ENCODE measurements around the gene PDZRN4. TPM values are rescaled to one million over a fixed set of nuclear protein-coding genes. Genes with fewer than 3 reads are reported as not detected.
"Not testable (repeated sequence)": the region's sequence is repeated elsewhere in the genome, so short reads cannot be mapped to it uniquely, and the experiment has no call there.

Gene PDZRN4
- total and polyA plus RNA-seq, 2 experiments from 2014 or later: 0.90 TPM; not detected in 1

- not testable (repeated sequence) for H3K27me3 ChIP-seq (ENCODE audit: insufficient read depth); H2AFZ ChIP-seq; H3K27ac ChIP-seq (ENCODE audit: low read depth); H3F3A ChIP-seq (replicated peaks; ENCODE audit: low read depth); H3K79me2 ChIP-seq (replicated peaks; ENCODE audit: insufficient read depth); H3K9me2 ChIP-seq (ENCODE audit: insufficient read depth); H3K27ac Mint-ChIP-seq; H3K4me3 Mint-ChIP-seq; H3K4me3 ChIP-seq; H4K20me1 ChIP-seq (replicated peaks; ENCODE audit: insufficient read depth); H3K36me3 ChIP-seq (ENCODE audit: insufficient read depth)
- peak overlapping the region; percentile 31; the same call in 1 of the 2 replicates for H3K4me2 ChIP-seq
- DNase-seq (ENCODE audit: low spot score) (peak; percentile 46), ATAC-seq (peak; percentile 65)
- Mint-ChIP-seq H3K36me3 (ENCODE audit: low read depth) (peaks cover 30% of the 10 kb centered on the region), H3K9me3 (peaks cover 31% of the 10 kb centered on the region), H3K4me1 (peaks cover 24% of the 10 kb centered on the region), H3K27me3 (ENCODE audit: insufficient read depth, low read depth, poor library complexity) (peaks cover 11% of the 10 kb centered on the region)
- peak; percentile 36; the same call in 1 of the 2 replicates for TF ChIP-seq NANOG (IDR thresholded peaks at IDR 0.05; ENCODE audit: borderline replicate concordance)
- TF ChIP-seq POLR2AphosphoS5 (IDR thresholded peaks at IDR 0.05; ENCODE audit: low read depth): 0 out of 2 replicates have a peak, but pooled peaks have one; percentile 33
- peaks cover 19% of the 10 kb centered on the region; the same call in 1 of the 2 replicates for H3K4me1 ChIP-seq (ENCODE audit: insufficient read depth)
Observed at GRCh38 chr12:41615174-41615573, 427.1 kb downstream of the PDZRN4 start.

GRCh38 chr12:41619705-41620104, 431.6 kb downstream of the PDZRN4 start:
- Histone ChIP-seq H3K4me2 (no peak overlapping the region), H3K27ac (ENCODE audit: low read depth) (no peak overlapping the region), H4K20me1 (replicated peaks; ENCODE audit: insufficient read depth) (no peaks in the 10 kb centered on the region), H3F3A (replicated peaks; ENCODE audit: low read depth) (no peaks in the 10 kb centered on the region), H2AFZ (no peak overlapping the region), H3K79me2 (replicated peaks; ENCODE audit: insufficient read depth) (no peaks in the 10 kb centered on the region), H3K4me1 (ENCODE audit: insufficient read depth) (peaks cover 8% of the 10 kb centered on the region; the same call in 1 of the 2 replicates), H3K4me3 (no peak overlapping the region), H3K9me2 (ENCODE audit: insufficient read depth) (no peaks in the 10 kb centered on the region; the same call in 1 of the 2 replicates), H3K27me3 (ENCODE audit: insufficient read depth) (0 out of 2 replicates have a peak, but pooled peaks cover 7% of the 10 kb centered on the region), H3K36me3 (ENCODE audit: insufficient read depth) (no peaks in the 10 kb centered on the region)
- H3K9me3 Mint-ChIP-seq: peaks cover 19% of the 10 kb centered on the region
- DNase-seq (ENCODE audit: low spot score) (peak; percentile 17), ATAC-seq (peak; percentile 49)
- peaks cover 29% of the 10 kb centered on the region for H3K4me1 Mint-ChIP-seq
- H3K36me3 Mint-ChIP-seq (ENCODE audit: low read depth): peaks cover 21% of the 10 kb centered on the region
- H3K27ac Mint-ChIP-seq: peak overlapping the region; percentile 3; the same call in 1 of the 2 replicates
- peak overlapping the region; percentile 1; the same call in 2 of the 3 replicates for H3K4me3 Mint-ChIP-seq
- peaks cover 11% of the 10 kb centered on the region for H3K27me3 Mint-ChIP-seq (ENCODE audit: insufficient read depth, low read depth, poor library complexity)
- no peak for TF ChIP-seq JUNB (IDR thresholded peaks at IDR 0.05; ENCODE audit: unreplicated experiment)
- TF ChIP-seq ZNF114 (CRISPR knock-in tag; IDR thresholded peaks at IDR 0.05): no peak
- no peak for TF ChIP-seq ZNF462 (CRISPR knock-in tag; IDR thresholded peaks at IDR 0.05)
- no peak for TF ChIP-seq EZH2phosphoT487 (IDR thresholded peaks at IDR 0.05; ENCODE audit: unreplicated experiment)
- TF ChIP-seq ETS1 (IDR thresholded peaks at IDR 0.05): no peak
- no peak for TF ChIP-seq CREB1 (CRISPR knock-in tag; IDR thresholded peaks at IDR 0.05; ENCODE audit: low read depth)
- TF ChIP-seq REST (IDR thresholded peaks at IDR 0.05; ENCODE audit: unreplicated experiment): no peak
- TF ChIP-seq NANOG (IDR thresholded peaks at IDR 0.05; ENCODE audit: borderline replicate concordance): no peak
- no peak for TF ChIP-seq EZH2 (IDR thresholded peaks at IDR 0.05; ENCODE audit: low read depth, unreplicated experiment)
- no peak for TF ChIP-seq STAT1 (IDR thresholded peaks at IDR 0.05; ENCODE audit: unreplicated experiment)
- TF ChIP-seq ZNF331 (CRISPR knock-in tag; IDR thresholded peaks at IDR 0.05; ENCODE audit: low read depth): no peak
- TF ChIP-seq POLR2AphosphoS5 (IDR thresholded peaks at IDR 0.05; ENCODE audit: low read depth): no peak
